Measurements from ENCODE around the gene CORT.

GRCh38 chr1:10440305-10440704 lies 9.5 kb upstream of the CORT start:
- no peak for TF ChIP-seq CTCF (IDR thresholded peaks at IDR 0.05)
- no peak for TF ChIP-seq ZFX (IDR thresholded peaks at IDR 0.05; ENCODE audit: borderline replicate concordance)

Data from 22Rv1 (cell line).